KOPT-K1 (cell line): Measurements from ENCODE around the gene ADCY9.
"Not testable (repeated sequence)": the region's sequence is repeated elsewhere in the genome, so short reads cannot be mapped to it uniquely, and the experiment has no call there.

ENCODE experiments used
- H3K27ac ChIP-seq: fragments of 200-600 bp; sonication (generic); 2 replicates; pipeline ENCODE4 v1.5.1; 2016; ENCODE audit warnings: antibody characterized with exemption, mild to moderate bottlenecking, low read depth, low read length; ENCODE audit not compliant: poor library complexity, severe bottlenecking
- H3K36me3 ChIP-seq: fragments of 200-600 bp; sonication (generic); 2 replicates; pipeline ENCODE4 v1.5.1; 2017; ENCODE audit warnings: antibody characterized with exemption, mild to moderate bottlenecking, low read length, moderate library complexity; ENCODE audit not compliant: insufficient read depth
- H3K9me3 ChIP-seq: fragments of 200-600 bp; sonication (generic); 2 replicates; pipeline ENCODE4 v1.5.1; 2017; ENCODE audit warnings: antibody characterized with exemption, low read length, mild to moderate bottlenecking; ENCODE audit not compliant: insufficient read depth, poor library complexity, severe bottlenecking

The ADCY9 gene

DNA sequence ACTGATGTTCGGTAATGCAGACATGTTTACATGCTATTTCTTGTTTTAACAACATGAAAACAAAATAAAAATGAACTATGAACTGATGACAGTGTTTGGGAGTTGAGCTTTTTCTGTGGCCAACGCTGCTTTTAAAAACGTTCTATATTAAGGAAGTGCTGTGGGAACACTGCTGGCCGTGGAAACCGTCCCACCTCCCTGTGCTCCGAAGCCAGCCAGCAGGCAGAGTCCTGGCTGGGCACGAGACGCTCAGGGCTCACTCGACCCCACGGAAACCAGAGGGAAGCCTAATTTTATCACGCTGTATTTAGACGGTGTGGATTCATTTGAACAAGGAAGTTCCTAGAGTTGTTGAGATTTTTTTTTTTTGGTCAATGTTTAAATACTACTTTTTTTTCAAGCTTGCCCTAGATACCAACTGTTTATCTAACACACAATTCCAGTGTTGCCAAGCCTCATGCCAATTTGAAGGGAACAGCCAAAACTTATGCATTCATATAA lies 25.8 kb downstream of the ADCY9 start:
- H3K27ac ChIP-seq, result no peak overlapping the region
- H3K36me3 ChIP-seq, result no peaks in the 10 kb centered on the region
- no peaks in the 10 kb centered on the region for H3K9me3 ChIP-seq

DNA sequence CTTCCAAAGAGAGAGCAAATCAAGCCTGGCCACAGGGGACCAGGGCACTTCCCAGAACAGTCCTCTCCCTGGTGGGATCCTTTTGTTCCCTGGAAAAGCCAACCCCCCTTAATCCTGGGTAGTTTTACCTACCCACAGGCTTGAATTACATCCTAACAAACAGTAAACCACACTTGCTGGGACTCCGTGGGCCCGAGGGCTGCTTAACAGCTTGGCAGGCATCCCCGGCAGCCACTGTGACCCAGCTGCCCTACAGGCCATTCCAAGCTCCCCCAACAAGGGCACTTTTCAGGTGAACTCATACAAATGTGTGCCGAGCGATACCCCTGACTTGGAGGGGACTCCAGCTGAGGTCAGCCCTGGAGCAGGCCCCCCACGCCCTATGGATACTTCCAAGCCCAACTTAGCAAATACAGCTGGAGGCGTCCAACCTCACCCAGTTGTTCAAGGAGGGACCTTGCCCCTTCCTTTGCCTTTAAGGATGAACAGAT lies 26.4 kb downstream of the ADCY9 start:
- H3K27ac ChIP-seq, result no peak overlapping the region
- H3K36me3 ChIP-seq, result no peaks in the 10 kb centered on the region
- no peaks in the 10 kb centered on the region for H3K9me3 ChIP-seq

DNA sequence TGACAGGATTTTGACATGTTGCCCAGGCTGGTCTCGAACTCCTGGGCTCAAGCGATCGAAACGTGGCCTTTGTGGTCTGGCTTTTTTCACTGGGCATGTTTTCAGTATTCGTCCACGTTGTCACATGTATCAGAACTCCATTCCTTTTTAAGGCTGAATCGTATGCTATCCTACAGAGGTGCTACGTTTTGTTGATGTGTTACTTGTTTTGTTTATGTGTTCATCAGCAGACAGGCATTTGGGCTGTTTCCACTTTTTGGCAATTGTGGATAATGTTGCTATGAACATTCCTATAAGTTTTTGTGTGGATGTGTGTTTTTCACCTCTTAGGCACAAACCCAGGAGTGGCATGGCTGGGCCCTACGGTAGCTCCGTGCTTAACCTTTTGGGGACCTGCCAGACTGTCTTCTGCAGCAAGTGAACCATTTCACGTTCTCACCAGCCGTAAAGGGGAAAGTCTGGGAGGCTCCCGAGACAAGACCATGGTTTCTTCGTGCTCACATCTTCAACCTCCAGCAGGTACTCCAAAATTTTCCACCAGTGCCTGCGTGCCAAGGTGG lies 26.9 kb downstream of the ADCY9 start:
- Histone ChIP-seq H3K9me3 (no peaks in the 10 kb centered on the region), H3K27ac (no peak overlapping the region), H3K36me3 (no peaks in the 10 kb centered on the region)

DNA sequence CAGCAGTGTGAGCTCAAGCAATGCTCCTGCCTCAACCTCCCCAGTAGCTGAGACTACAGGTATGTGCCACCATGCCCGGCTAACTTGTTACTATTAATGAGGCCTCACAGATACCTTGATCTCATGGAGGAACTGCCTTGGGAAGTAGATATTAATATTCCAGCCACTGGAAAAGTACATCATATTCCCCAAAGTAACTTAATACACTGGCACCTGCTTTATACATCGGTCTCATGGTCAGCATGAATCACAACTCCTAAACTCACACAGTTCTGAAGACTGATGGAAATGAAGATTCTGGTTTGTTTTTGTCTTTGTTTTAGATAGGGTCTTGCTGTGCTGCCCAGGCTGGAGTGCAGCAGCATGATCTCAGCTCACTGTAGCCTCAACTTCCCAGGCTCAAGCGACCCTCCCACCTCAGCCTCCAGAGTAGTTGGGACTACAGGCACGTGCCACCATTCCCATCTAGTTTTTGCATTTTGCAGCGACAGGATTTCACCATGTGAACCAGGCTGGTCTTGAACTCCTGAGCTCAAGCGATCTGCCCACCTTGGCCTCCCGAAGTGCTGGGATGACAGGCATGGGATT lies 28.2 kb downstream of the ADCY9 start:
- no peaks in the 10 kb centered on the region for H3K36me3 ChIP-seq
- no peak overlapping the region for H3K27ac ChIP-seq
- no peaks in the 10 kb centered on the region for H3K9me3 ChIP-seq

DNA sequence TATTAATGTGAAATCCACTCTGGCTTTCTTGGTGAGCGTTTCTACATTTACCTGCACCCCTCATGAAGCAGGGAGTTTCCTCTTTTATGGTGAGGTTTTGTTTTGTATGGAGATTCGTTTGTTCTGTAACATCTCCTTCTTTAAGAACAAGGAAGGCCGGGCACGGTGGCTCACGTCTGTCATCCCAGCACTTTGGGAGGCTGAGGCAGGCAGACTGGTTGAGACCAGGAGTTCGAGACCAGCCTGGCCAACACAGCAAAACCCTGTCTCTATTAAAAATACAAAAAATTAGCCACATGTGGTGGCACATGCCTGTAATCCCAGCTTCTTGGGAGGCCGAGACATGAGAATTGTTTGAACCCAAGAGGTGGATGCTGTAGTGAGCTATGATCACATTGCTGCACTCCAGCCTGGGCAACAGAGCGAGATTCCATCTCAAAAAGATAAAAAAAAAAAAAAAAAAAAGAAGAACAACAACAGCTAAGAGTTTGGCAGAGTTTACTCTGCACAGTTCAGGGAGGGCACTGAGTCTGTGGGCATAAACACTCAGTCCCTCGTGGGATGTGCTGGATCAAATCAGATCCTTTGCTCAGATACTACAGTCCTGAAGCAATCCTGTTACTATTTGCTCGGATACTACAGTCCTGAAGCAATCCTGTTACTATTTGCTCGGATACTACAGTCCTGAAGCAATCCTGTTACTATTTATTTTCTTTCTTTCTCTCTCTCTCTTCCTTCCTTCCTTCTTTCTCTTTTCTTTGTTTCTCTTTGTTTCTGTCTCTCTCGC lies 28.9 kb downstream of the ADCY9 start:
- Histone ChIP-seq H3K9me3 (no peaks in the 10 kb centered on the region), H3K27ac (no peak overlapping the region), H3K36me3 (no peaks in the 10 kb centered on the region)

DNA sequence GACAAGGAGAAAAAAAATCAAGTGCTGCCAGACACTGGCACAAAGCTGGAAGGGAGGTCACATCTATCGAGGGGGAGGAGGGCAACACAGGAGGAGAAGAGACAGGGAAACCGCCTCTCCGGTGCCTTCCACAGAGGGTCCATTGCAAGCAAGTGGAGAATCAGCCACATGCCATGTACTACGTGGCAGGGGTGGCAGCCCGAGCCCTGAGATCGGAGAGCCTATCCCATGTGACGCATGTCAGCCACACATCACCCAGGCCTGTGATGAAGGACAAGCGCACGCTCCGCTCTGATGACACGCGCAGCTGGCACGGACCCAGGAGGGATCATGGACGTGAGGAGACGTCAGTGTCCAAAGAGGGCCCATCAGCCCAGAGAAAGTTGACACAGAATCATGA lies 30.1 kb downstream of the ADCY9 start:
- no peaks in the 10 kb centered on the region for H3K36me3 ChIP-seq
- H3K27ac ChIP-seq, result no peak overlapping the region
- H3K9me3 ChIP-seq, result no peaks in the 10 kb centered on the region

DNA sequence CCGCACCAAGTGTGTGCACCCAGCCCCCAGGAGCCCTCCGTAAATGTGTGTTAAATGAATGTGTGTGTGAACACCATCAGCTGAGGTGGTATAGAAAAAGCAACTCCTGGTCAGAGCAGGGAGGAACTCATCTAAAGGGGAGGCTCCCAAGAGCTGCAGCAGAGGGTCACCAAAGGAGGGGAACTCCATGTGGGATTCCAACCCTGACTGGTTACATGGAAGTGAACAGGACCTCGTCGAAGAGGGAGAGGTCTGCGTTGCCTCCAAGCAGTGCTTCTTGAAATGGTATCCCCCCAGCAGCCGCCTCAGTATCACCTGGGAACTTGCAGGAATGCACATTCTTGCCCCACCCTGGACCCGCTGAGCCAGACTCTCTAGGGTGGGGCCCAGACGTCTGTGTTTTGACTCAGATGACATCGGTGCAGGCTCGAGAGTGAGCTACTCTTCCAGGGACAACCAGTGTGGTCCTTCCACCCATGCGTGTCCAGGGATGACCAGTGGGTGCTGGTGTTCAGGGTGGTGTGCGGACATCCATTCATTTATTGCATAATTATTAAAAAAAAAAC lies 30.8 kb downstream of the ADCY9 start:
- no peak overlapping the region for H3K27ac ChIP-seq
- no peaks in the 10 kb centered on the region for H3K36me3 ChIP-seq
- H3K9me3 ChIP-seq, result no peaks in the 10 kb centered on the region

DNA sequence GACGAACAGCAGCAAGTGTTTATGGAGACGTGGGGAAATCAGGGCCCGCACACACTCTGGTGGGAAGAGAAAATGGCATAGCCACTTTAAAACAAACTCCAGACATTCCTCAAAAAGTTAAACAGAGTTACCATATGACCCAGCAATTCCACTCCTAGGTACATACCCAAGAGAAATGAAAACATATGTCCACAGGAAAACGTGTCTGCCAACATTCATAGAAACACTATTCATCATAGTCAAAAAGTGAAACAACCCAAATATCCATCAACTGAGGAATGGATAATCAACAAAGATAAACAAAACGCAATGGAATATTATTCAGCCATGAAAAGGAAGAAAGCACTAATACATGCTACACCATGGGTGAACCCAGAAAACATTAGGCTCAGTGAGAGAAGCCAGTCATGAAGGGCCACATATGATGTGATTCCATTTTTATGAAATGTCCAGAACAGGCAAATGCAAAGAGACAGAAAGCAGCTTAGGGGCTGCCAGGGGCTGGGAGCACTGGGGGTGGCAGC lies 32.8 kb downstream of the ADCY9 start:
- Histone ChIP-seq H3K9me3 (no peaks in the 10 kb centered on the region), H3K36me3 (no peaks in the 10 kb centered on the region)

DNA sequence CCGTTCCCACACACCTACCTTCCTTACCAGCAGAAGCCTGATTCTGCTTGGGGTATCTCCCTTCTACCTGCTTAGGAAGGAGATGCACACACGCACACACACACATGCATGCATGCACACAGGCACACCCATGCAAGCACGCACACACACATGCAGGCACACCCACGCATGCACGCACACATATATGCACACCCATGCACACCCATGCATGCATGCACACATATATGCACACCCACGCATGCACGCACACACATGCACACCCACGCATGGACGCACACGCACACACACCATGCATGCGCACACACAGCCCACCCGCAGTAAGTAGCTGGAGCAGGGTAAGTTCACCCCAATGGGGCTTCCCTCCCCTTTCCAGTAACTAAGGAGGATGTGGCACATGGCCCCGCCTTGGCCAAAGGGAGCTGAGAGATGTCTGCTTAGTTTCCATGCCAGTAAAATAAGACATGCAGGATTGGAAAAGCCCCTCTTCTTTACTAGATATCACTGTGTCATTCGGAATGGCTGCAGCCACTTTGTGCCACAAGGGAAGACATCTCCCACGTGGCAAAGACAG lies 33.7 kb downstream of the ADCY9 start:
- no peaks in the 10 kb centered on the region for H3K9me3 ChIP-seq
- H3K27ac ChIP-seq, result no peak overlapping the region
- H3K36me3 ChIP-seq, result no peaks in the 10 kb centered on the region

More for the DNA sequence above, 32.8 kb downstream of the ADCY9 start:
- no peak overlapping the region for H3K27ac ChIP-seq

DNA sequence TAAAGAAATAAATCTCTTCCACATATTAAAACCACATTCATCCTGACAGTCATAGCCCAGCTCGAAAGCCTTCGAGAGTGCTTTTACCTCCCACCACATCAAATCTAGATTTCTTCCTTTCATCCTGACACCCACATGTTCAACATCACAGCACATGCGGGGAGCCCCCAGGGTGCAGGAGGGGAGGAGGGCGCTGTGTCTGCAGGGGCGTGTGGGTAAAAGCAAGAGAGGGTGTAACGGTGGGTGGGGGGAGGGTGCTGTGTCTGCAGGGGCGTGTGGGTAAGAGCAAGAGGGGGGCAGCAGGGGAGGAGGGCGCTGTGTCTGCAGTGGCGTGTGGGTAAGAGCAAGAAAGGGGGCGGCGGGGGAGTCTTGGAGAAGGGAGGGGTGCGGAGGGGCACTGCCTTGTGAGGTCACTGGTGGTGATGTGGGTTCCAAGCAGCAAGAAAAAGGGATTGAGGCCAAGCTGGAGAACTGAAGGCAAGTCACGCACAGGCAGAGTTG lies 34.7 kb downstream of the ADCY9 start:
- H3K36me3 ChIP-seq, result no peaks in the 10 kb centered on the region

DNA sequence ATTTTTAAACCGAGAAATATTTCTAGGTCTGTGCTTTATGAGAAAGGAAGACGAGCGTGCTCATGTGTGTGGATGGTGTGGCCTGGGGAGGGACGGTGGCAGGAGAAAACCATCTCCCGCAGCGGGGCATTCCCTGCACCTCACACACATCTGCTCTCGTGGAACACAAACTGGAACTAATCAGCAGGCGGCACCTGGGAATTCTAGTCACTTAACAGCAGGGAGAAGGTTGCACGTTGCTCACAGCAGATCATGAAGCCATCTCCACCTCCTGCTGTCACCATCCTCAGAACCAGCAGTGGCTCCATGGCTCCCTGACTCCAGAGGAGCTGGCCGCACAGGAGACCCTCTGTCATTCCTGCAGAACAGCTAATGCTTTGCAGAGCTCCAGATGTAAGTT lies 35.2 kb downstream of the ADCY9 start:
- no peak overlapping the region for H3K27ac ChIP-seq
- H3K36me3 ChIP-seq, result no peaks in the 10 kb centered on the region
- H3K9me3 ChIP-seq, result no peaks in the 10 kb centered on the region

More for the DNA sequence above, 34.7 kb downstream of the ADCY9 start:
- no peaks in the 10 kb centered on the region for H3K9me3 ChIP-seq
- no peak overlapping the region for H3K27ac ChIP-seq

DNA sequence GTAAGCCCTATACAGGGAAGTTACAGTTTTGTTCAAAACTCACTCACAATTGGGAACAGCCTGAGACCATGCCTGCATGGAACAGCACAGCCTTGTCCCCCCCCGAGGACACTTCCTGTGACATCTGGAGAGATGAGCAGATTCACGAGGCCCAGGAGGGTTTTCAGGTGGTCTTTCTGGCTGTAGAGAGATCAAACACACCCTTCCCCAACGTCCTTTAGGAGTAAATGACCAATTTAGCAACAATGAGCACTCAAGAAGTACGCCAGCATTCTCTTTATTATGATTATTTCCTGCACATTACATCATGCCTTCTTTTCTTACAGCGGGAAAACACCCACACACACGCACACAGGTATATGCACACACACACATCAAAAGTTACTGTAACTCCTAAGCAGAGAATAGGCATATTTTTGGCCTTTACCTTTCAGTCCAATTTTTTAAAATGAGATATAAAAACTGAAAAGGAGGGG lies 39.0 kb downstream of the ADCY9 start:
- Histone ChIP-seq H3K36me3 (no peaks in the 10 kb centered on the region), H3K9me3 (no peaks in the 10 kb centered on the region), H3K27ac (no peak overlapping the region)

DNA sequence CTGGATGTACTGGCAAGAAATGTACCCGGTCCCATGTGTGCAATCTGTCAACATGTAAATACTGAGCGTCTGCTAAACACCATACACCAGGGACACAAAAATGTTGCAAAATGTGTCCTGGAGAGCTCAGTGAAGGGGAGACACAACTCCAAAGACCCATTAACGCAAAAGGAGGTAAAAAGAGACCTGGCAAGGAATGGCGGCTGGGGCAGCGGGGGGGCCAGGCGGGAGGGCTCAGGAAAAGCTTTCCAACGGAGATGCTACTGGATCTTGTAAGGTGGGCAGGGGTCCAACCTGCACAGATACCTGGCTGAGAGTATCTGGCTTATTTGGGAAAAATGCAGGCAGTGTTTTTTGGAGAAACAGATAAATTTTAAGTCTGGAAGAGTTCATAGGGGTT lies 40.7 kb downstream of the ADCY9 start:
- H3K36me3 ChIP-seq, result no peaks in the 10 kb centered on the region
- H3K27ac ChIP-seq, result no peak overlapping the region
- H3K9me3 ChIP-seq, result no peaks in the 10 kb centered on the region

DNA sequence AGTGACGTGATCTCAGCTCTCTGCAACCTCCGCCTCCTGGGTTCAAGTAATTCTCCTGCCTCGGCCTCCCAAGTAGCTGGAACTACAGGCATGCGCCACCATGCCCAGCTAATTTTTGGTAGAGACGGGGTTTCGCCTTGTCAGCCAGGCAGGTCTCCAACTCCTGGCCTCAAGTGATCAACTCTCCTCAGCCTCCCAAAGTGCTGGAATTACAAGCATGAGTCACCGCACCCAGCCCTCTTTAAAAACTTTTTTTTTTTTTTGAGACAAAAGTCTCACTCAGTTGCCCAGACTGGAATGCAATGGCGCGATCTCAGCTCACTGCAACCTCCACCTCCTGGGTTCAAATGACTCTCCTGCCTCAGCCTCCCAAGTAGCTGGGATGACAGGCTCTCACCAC lies 43.1 kb downstream of the ADCY9 start:
- H3K27ac ChIP-seq, H3K36me3 ChIP-seq, H3K9me3 ChIP-seq: not testable (repeated sequence)
